Osteocyte (in vitro differentiated cells): ENCODE data around the gene UBR2. TPM values are rescaled to one million over a fixed set of nuclear protein-coding genes. Genes with fewer than 3 reads are reported as not detected.
"Not testable (repeated sequence)": the region's sequence is repeated elsewhere in the genome, so short reads cannot be mapped to it uniquely, and the experiment has no call there.

Experiments used
- DNase-seq: peaks from one replicate; pipeline ENCODE4 v3.0.0; 2021; ENCODE audit warnings: mixed read lengths; ENCODE audit not compliant: unreplicated experiment; ENCODE audit errors: extremely low spot score
- H3K27ac Mint-ChIP-seq: one replicate; pipeline ENCODE4 v1.8.0; 2021; ENCODE audit warnings: mild to moderate bottlenecking, mixed read lengths; ENCODE audit not compliant: unreplicated experiment
- H3K27me3 Mint-ChIP-seq: one replicate; pipeline ENCODE4 v1.8.0; 2021; ENCODE audit warnings: mixed read lengths; ENCODE audit not compliant: unreplicated experiment
- H3K36me3 Mint-ChIP-seq: one replicate; pipeline ENCODE4 v1.8.0; 2021; ENCODE audit warnings: mixed read lengths; ENCODE audit not compliant: unreplicated experiment
- H3K4me1 Mint-ChIP-seq: one replicate; pipeline ENCODE4 v1.8.0; 2021; ENCODE audit warnings: mixed read lengths; ENCODE audit not compliant: unreplicated experiment
- H3K4me3 Mint-ChIP-seq: one replicate; pipeline ENCODE4 v1.8.0; 2021; ENCODE audit warnings: mild to moderate bottlenecking, moderate library complexity, mixed read lengths; ENCODE audit not compliant: unreplicated experiment
- H3K9me3 Mint-ChIP-seq: one replicate; pipeline ENCODE4 v1.8.0; 2021; ENCODE audit warnings: mixed read lengths; ENCODE audit not compliant: unreplicated experiment
- CTCF ChIP-seq: fragments of 200-600 bp; sonication (generic); IDR thresholded peaks from 2 replicates; pipeline ENCODE4 v1.5.0; 2021; ENCODE audit warnings: antibody characterized with exemption, mild to moderate bottlenecking, moderate library complexity
- total RNA-seq: library from RNA; stranded (reverse); gene quantifications from 2 replicates; pipeline ENCODE4 v1.2.1, GENCODE V29; 2021

UBR2 gene
- total RNA-seq, 1 donor from 2014 or later = 29.3 TPM

- no peaks in the 10 kb centered on the region for H3K4me1 Mint-ChIP-seq
- TF ChIP-seq CTCF = no peak
- no peak overlapping the region for H3K4me3 Mint-ChIP-seq
- DNase-seq = no peak
- peaks cover 12% of the 10 kb centered on the region for H3K36me3 Mint-ChIP-seq
- no peaks in the 10 kb centered on the region for H3K9me3 Mint-ChIP-seq
- H3K27ac Mint-ChIP-seq = no peak overlapping the region
- no peaks in the 10 kb centered on the region for H3K27me3 Mint-ChIP-seq
Observed at GRCh38 chr6:42697268-42697655, 133.4 kb downstream of the UBR2 start.

DNA sequence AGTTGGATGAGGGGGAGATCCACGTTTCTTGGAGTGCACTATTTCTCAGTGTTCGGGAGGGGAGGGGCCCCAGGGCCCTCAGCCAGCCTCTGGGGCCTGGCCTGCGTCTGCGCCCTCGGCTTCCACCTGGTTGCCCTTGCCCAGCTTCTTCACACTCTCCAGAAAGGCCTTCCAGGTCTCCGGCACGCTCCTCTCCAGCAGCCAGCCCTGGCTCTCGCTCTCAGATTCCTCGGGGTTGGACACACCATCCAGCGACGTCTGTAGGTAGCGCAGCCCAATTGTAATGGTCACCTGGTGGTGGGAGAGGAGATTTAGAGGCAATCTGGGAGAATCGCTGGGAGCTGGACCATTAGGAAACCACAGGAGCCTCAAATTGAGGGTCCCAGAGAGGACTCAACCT is 134.4 kb downstream of the UBR2 start:
- H3K9me3 Mint-ChIP-seq = no peaks in the 10 kb centered on the region
- H3K4me3 Mint-ChIP-seq = no peak overlapping the region
- H3K4me1 Mint-ChIP-seq = no peaks in the 10 kb centered on the region

DNA sequence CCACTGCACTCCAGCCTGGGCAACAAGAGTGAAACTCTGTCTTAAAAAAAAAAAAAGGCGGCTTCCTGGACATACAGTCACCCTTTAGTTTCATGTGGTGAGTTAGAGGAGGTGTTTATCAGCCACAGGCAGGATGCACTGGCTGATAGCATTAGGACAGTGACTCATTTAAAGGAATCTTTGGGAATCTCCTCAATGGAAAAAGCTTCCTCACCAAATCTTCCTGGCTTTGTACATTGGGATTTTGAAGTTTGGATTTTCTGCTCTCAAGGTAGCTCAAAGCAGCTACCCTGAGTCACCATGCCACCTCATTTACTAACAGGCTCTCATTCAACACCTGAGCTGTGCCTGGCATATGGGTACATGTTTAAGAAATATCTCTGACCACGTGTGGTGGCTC is 138.4 kb downstream of the UBR2 start:
- Mint-ChIP-seq H3K4me3 (no peak overlapping the region), H3K36me3 (peaks cover 2% of the 10 kb centered on the region), H3K27me3 (no peaks in the 10 kb centered on the region), H3K4me1 (no peaks in the 10 kb centered on the region), H3K27ac (no peak overlapping the region), H3K9me3 (no peaks in the 10 kb centered on the region)
- no peak for DNase-seq
- no peak for TF ChIP-seq CTCF

More for the DNA sequence above, 134.4 kb downstream of the UBR2 start:
- no peak for TF ChIP-seq CTCF
- no peak for DNase-seq
- Mint-ChIP-seq H3K27me3 (no peaks in the 10 kb centered on the region), H3K27ac (no peak overlapping the region), H3K36me3 (peaks cover 6% of the 10 kb centered on the region)

- not testable (repeated sequence) for H3K27me3 Mint-ChIP-seq, H3K4me1 Mint-ChIP-seq, H3K36me3 Mint-ChIP-seq, H3K4me3 Mint-ChIP-seq, DNase-seq, H3K9me3 Mint-ChIP-seq, H3K27ac Mint-ChIP-seq
Observed at GRCh38 chr6:42702786-42703185, 139.0 kb downstream of the UBR2 start.

GRCh38 chr6:42704251-42704936 is 140.6 kb downstream of the UBR2 start:
- H3K36me3 Mint-ChIP-seq = peaks cover 2% of the 10 kb centered on the region
- DNase-seq = no peak
- H3K27me3 Mint-ChIP-seq = no peaks in the 10 kb centered on the region
- H3K27ac Mint-ChIP-seq = no peak overlapping the region
- H3K4me3 Mint-ChIP-seq = no peak overlapping the region
- H3K4me1 Mint-ChIP-seq = no peaks in the 10 kb centered on the region
- H3K9me3 Mint-ChIP-seq = no peaks in the 10 kb centered on the region
- TF ChIP-seq CTCF = no peak

DNA sequence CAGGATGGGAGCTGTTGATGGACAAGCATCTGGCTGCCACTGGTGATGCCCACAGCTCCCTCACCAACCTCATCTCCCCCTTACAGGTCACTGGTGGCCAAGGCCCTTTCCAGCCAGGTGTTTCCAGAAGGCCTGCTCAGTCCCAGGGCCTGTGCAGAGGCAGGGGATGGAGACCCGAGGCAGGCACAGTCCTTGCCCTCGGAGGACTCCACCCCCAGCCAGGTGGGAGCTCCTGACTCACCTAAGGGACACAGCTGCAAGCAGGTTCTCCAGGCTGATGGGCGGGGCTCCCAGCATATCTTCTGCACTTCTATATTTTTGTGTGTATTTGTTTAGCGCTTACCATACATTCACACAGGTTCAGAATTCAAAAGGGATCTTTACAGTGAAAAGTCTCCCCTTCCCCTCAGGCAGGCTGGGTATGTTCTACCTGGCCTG is 141.1 kb downstream of the UBR2 start:
- DNase-seq = no peak
- Mint-ChIP-seq H3K9me3 (no peaks in the 10 kb centered on the region), H3K27me3 (no peaks in the 10 kb centered on the region), H3K27ac (no peak overlapping the region), H3K36me3 (peaks cover 2% of the 10 kb centered on the region), H3K4me1 (no peaks in the 10 kb centered on the region), H3K4me3 (no peak overlapping the region)
- TF ChIP-seq CTCF = no peak
